Tibial artery (tissue), 4 donors: ENCODE measurements around the gene CASKIN2.

ENCODE experiments used
- DNase-seq, 2 donors: peaks; one replicate each; pipeline ENCODE4 v3.0.0-alpha.2; 2019
- H3K27ac ChIP-seq, 2 donors: fragments of 200-600 bp; sonication (generic) in 1 of 2; 1 replicate in 1 of 2; 2 replicates in 1 of 2; pipeline ENCODE4 v1.5.1; 2018 to 2019; ENCODE audit warnings: mild to moderate bottlenecking in 1 of 2
- H3K27me3 ChIP-seq, 2 donors: fragments of 200-600 bp; sonication (generic) in 1 of 2; one replicate each; pipeline versions ENCODE4 v1.5.1 to v1.6.0; 2016 to 2019
- H3K36me3 ChIP-seq, 3 donors: fragments of 200-600 bp; sonication (generic) in 2 of 3; one replicate each; pipeline ENCODE4 v1.5.1; 2016 to 2019; ENCODE audit warnings: mild to moderate bottlenecking in 2 of 3
- H3K4me1 ChIP-seq, 4 donors: fragments of 200-600 bp; sonication (generic) in 2 of 4; 1 replicate in 3 of 4; 2 replicates in 1 of 4; pipeline ENCODE4 v1.5.1; 2016 to 2019
- H3K4me3 ChIP-seq, 2 donors: fragments of 200-600 bp; sonication (generic) in 1 of 2; 1 replicate in 1 of 2; 2 replicates in 1 of 2; pipeline ENCODE4 v1.5.1; 2018 to 2019; ENCODE audit warnings: mild to moderate bottlenecking in 2 of 2
- H3K9me3 ChIP-seq, 3 donors: fragments of 200-600 bp; sonication (generic) in 1 of 3; one replicate each; pipeline ENCODE4 v1.5.1; 2016 to 2019
- CTCF ChIP-seq, 2 experiments: fragments of 200-600 bp in 1 of 2; fragments of 450-650 bp in 1 of 2; IDR thresholded peaks; one replicate each; pipeline ENCODE4 v1.5.1; 2017 to 2019; ENCODE audit warnings: antibody characterized with exemption in 2 of 2, mild to moderate bottlenecking in 1 of 2, moderate library complexity in 1 of 2
- intact Hi-C: fragments of 100-400 bp; cut with DNase I; formaldehyde crosslinking; loops from one replicate; pipeline ENCODE4 v1.15.0; 2023; ENCODE audit warnings: low total_unique reads

The CASKIN2 gene

DNA sequence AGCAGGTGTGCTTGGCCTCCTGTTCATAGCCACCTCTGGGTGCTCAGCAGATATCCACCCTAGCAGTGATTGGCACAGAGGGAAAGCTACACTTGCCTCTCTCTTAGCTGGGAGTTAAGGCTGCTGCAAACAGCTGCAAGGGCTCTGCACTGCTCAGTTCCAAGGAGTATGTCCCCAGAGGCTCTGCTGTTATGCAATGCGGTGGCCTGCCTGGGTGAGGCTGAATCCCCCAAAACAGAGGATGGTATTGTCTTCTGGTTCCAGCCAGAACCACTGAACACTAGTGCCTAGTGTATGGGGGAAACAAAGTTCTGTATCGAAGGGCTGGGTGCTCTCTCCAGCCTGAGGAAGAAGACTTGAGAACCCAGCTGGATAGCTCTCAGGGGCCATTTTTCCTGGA is 42.1 kb downstream of the CASKIN2 start:
- peaks cover 0 to 25% (median 10%) of the 10 kb centered on the region in 3 donors for H3K36me3 ChIP-seq
- intact Hi-C loops, result no loop called here
- H3K27ac ChIP-seq, result no peak overlapping the region
- TF ChIP-seq CTCF (IDR thresholded peaks at IDR 0.05), result no peak
- H3K4me1 ChIP-seq, result peaks cover 0 to 42% (median 34%) of the 10 kb centered on the region in 4 donors
- H3K27me3 ChIP-seq, result no peaks in the 10 kb centered on the region
- H3K4me3 ChIP-seq, result no peak overlapping the region
- DNase-seq, result no peak
- H3K9me3 ChIP-seq, result no peaks in the 10 kb centered on the region

GRCh38 chr17:75472119-75472518 is 43.2 kb downstream of the CASKIN2 start:
- no peaks in the 10 kb centered on the region for H3K9me3 ChIP-seq
- no peaks in the 10 kb centered on the region for H3K27me3 ChIP-seq
- TF ChIP-seq CTCF (IDR thresholded peaks at IDR 0.05), result no peak
- peaks cover 0 to 46% (median 32%) of the 10 kb centered on the region in 4 donors for H3K4me1 ChIP-seq
- intact Hi-C loops, result no loop called here
- H3K36me3 ChIP-seq, result peaks cover 0 to 25% (median 10%) of the 10 kb centered on the region in 3 donors
- no peak overlapping the region for H3K27ac ChIP-seq
- DNase-seq, result no peak
- no peak overlapping the region for H3K4me3 ChIP-seq

DNA sequence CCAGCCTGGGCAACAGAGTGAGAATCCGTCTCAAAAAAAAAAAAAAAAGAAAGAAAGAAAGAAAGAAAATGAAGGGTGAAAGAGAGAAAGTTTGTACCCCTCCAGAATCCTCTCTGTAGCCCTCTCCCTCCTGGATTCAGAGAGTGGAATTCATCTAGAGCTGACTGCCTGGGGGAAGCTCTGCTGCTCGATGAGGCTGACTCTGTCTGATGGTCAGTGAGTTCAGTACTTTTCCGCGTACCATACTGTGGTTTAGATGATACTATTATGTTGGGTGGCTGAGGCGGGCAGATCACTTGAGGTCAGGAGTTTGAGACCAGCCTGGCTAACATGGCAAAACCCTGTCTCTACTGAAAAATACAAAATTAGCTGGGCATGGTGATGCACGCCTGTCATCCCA is 44.1 kb downstream of the CASKIN2 start:
- Histone ChIP-seq H3K27me3 (no peaks in the 10 kb centered on the region), H3K27ac (no peak overlapping the region), H3K9me3 (no peaks in the 10 kb centered on the region), H3K36me3 (peaks cover 0 to 25% (median 10%) of the 10 kb centered on the region in 3 donors), H3K4me1 (peaks cover 0 to 37% (median 23%) of the 10 kb centered on the region in 4 donors), H3K4me3 (no peak overlapping the region)
- no peak for DNase-seq
- intact Hi-C loops, result no loop called here
- TF ChIP-seq CTCF (IDR thresholded peaks at IDR 0.05), result no peak

GRCh38 chr17:75468779-75469373 is 46.5 kb downstream of the CASKIN2 start:
- intact Hi-C loops, result no loop called here

DNA sequence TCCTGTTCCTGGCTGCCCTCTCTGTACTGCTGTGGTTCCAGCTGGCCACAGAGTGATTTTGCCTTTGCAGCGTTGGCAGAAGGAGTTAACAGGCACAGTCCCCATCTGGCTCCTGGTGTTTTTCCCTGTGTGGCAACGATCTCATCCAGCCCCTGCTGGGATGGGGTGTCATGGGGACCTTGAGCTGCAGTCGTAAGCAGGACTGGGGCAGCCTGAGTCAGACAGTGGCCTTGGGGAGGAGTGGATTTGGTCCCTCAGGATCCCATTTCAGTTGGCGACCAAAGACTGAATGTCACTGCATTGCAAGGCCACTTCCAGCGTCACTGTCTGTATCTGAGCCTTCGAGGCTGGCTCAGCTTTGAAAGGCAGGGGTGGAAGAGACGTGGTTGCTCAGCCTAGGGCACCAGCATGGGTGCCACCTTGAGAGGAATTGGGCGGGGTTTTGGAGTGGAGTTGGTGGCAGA is 47.0 kb downstream of the CASKIN2 start:
- Histone ChIP-seq H3K4me1 (peaks cover 0 to 19% (median 10%) of the 10 kb centered on the region in 4 donors), H3K27me3 (no peaks in the 10 kb centered on the region), H3K36me3 (peaks cover 0 to 13% (median 6%) of the 10 kb centered on the region in 3 donors), H3K4me3 (peak overlapping the region in 1 of 2 donors; percentile 1), H3K27ac (peak overlapping the region; percentile 67 to 69), H3K9me3 (no peaks in the 10 kb centered on the region)
- intact Hi-C loops, result no loop called here
- DNase-seq, result peak in 1 of 2 donors; percentile 83
- TF ChIP-seq CTCF (IDR thresholded peaks at IDR 0.05), result no peak

More at GRCh38 chr17:75468779-75469373, 46.5 kb downstream of the CASKIN2 start:
- no peaks in the 10 kb centered on the region for H3K27me3 ChIP-seq
- no peak for TF ChIP-seq CTCF (IDR thresholded peaks at IDR 0.05)
- H3K4me3 ChIP-seq, result no peak overlapping the region
- peak overlapping the region; percentile 67 to 69 for H3K27ac ChIP-seq
- H3K9me3 ChIP-seq, result no peaks in the 10 kb centered on the region
- DNase-seq, result no peak
- H3K36me3 ChIP-seq, result peaks cover 0 to 18% (median 10%) of the 10 kb centered on the region in 3 donors
- H3K4me1 ChIP-seq, result peaks cover 0 to 19% (median 10%) of the 10 kb centered on the region in 4 donors
